Effector CD4-positive, alpha-beta T cell (primary cell): ENCODE measurements around the gene ADPRM.
"Not testable (repeated sequence)": the region's sequence is repeated elsewhere in the genome, so short reads cannot be mapped to it uniquely, and the experiment has no call there.

Experiments
- DNase-seq: peaks from one replicate; pipeline ENCODE4 v3.0.0-alpha.2; 2020

Gene ADPRM

DNA sequence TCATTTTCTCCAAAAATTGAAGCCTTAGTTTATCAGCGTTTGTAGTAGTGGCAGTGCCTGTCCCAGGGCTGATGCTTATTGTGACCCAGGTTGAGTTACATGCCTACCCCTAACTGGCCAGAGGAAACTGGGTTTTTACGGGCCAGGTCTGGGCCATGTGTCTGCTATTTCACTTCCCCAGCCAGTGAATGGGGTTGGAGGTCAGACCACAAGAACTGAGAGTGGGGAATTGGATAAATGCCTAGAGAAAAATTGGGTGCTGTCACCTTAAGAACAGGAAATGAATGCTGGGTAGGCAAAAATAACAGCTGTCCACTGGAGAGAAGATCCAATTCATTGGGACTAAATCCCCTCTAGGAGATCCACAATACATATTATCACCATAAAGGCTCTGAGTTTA, 5.2 kb downstream of the ADPRM start:
- DNase-seq, result no peak

DNA sequence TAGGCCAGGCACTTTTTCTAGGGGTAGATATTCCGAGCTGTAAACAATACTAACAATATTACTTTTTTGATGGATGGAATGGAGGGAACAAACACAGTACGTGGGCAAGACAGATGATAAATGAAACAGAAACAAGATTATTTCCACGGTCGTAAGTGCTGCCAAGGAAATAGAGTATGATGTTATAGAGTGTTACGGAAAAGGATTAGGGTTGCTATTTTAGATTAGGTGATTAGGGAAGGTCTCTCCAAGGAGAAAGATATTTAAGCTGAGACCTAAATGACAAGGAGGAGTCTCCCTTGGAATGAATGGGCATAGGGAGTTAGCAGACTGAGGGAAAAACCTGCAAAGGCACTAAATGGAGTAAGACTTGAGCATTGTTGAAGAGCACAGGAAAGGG, 8.3 kb downstream of the ADPRM start:
- DNase-seq, result no peak

DNA sequence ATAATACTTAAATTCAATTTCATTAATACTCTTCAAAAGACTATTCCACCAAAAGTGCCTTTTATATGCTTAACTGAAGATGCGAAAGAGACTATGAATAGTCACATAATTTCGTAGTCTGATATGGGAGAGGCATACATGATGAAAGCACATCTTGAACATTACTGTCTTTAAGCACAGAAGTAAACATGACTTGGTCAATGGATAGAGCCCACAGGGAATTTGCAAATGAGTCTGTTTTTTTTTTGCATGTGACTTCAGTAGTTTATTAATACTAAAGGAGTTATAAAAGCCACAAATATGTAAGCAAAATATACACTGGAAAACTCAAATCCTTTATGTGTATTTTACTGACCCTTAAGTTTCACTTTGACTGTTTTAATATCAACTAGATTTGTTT, 15.9 kb downstream of the ADPRM start:
- no peak for DNase-seq

DNA sequence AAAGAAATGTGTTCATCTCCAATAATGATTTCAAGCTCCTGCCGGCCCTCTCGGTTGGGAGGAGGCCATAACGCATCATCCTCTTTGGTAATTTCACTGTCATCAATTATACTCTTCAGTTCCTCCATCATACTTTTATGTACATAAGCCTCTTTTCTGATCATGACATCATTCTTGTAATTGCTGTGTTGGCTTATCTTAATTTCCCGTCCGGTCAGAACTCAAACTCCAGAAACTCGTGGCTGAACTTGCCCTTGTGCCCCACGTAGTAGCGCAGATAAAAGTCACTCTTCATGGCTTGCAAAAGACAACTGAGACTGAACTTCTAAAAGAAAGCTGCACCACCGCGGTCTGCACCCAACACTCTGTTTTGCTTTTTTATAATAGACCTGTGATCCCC, 18.8 kb downstream of the ADPRM start:
- no peak for DNase-seq

DNA sequence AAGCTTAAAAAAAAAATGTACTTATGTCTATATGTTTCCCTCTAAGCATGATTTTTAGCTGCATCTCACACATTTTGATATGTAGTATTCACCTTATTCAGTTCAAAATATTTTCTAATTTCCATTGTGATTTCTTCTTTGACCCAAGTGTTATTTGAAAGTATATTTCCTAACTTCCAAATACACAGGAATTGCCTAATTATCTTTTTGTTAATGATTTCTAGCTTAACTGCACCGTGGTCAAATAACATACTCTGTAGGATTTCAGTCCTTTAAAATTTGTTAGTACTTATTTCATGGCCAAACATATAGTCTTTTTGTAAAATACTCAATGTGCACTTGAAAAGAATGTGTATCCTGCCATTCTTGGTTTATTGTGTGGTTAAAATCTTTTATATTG, 21.2 kb downstream of the ADPRM start:
- no peak for DNase-seq

DNA sequence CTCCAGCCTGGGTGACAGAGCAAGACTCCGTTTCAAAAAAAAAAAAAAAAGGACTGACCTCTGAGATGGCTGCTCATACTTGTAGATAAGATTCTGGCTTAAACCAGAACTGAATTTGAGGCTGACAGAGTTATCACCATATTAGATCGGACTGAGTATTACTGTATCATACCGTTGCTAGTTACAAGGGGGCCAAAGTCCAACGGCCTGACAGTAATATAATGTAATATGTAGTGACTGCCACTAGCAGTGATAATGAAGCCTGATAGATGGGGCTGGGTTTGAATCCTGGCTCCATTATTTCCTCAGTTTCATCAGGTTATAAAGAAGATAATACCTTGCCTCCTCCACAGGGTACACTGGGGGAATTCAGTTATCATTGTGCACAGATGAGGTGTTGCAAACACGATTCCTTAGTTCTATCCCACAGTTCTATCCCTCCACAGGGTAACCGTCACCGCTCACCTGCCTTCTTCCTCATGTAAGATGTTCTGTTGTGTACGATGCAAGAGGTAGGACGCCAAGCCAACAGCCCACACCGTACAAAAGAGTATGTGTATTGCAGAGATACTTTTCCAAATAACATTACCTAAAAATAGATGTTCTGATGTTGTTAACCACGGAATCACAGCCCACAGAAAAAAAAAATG, 27.3 kb downstream of the ADPRM start:
- no peak for DNase-seq

DNA sequence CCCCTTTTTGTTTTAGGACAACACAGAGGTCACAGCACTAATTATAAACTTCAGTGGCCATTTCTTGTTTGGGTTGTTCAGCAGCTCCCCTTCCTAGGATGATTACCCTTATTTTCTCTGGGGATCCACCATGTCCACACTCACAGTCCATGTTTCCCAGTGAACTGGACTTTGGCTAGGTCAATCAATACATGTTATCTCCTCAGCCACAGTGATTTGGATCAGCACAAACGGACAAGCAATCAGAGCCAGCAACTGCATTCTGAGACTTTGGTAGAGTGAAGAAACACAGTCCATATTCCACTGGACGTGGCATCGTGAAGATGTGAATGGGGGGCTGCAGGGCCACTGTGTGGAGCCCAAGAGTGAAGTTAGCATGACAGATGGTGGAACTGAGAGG, 27.9 kb downstream of the ADPRM start:
- no peak for DNase-seq

DNA sequence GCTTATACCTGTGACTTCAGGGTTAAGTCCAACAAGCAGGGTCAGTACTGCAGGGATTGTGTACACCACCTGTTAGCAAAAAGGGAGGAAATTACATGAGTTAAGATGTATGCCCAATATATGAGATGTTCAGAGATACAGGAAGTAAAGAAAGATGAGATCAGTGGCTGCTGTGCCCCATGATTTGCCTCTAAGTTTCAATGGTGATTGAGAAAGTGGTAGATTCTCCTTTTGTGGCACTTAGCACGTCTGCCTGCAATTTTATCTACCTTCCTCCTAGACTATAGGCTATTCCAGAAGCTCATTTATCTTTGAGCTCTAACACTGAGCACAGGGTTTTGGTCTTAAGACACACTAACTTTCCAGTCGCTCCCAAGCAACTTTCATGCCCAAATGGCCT, 28.8 kb downstream of the ADPRM start:
- no peak for DNase-seq

DNA sequence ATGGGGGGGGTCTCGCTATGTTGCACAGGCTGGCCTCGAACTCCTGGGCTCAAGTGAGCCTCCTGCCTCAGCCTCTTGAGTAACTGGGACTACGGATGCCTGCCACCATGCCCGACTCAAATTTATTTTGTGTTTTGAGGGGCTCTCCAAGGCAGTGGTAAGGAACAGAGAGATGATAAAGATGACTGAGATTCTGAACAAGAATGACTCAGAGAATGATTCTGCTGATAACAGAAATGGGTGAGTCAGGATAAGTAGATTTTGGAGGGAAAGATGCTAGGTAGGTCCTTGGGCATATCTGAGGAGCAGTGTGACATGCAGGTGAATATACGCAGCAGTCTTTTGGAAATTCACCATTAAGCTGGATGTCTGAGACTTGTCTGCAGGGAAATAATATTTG, 29.8 kb downstream of the ADPRM start:
- no peak for DNase-seq

DNA sequence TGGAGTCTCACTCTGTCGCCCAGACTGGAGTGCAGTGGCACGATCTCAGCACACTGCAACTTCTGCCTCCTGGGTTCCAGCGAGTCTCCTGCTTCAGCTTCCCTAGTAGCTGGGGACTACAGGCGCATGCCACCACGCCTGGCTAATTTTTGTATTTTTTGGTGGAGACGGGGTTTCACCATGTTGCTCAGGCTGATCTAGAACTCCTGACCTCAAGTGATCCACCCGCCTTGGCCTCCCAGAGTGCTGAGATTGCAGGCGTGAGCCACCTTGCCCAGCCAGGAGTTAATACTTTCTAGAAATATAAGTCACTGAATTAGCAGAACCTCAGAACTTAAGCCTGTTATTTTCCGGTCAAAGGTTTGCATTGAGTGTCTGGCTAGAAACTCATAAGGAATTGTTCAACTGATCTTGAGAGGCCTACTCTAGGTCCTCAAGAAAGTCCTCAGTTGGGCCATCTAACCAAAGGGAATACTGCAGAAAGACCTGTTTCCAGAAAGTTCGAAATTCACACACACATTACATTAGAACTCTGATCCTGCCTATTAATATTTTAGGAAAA, 31.0 kb downstream of the ADPRM start:
- DNase-seq, result no peak

DNA sequence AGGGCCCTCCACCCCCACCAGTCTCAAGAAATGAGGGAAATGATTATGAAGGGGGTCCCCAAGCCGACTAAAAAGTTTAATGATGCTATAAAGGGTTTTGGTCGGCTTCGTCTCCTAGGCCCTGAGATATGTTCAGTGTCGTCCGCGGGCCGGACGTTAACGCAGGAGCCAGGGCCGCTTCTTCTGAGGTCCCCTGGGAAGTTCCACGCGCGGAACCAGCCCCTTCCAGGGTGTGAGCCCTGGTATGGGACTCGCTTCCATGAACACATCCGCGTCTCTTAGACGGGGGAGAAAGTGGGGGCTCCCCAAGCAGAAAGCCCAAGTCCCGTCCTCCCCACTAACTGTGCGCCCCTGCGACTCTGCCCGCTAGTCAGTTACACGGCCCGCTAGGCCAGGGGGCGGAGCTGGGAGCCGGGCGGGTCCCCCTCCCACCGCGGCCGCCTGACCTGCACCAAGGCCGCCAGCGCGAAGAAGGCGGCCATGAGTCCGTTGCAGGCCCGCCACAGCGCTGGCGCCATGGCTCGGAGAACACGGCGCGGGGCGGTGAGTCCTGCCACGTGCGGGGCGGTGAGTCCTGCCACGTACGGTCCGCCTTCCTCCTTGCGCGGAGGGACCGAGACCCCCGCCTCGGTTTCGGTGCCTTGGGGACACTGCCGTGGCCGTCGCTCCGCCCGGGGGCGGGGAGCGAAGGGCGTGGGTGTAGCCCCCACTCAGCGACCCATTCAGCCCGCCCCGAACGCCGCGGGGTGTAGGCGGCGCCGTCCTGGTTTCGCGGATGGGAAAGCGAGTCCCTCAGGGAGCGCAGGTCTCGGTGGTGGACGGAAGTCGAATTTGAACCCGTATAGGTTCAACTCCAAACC, 32.2 kb downstream of the ADPRM start, which contains the start of gene TMEM220:
Gene TMEM220, minus strand, starts transcription at position 690 of the 860 bp plus-strand sequence. Its CDS starts 172 bp downstream, at position 518.
- DNase-seq, result no peak

DNA sequence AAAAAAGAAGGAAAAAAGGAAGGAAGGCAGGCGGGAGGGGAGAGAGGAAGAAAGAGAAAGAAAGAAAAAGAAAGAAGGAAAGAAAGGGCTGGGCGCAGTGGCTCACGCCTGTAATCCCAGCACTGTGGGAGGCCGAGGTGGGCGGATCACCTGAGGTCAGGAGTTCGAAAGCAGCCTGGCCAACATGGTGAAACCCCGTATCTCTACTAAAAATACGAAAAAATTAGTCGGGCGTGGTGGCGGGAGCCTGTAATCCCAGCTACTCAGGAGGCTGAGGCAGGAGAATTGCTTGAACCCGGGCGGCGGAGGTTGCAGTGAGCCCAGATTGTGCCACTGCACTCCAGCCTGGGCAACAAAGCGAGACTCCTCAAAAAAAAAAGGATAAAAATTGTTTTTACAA, 32.9 kb downstream of the ADPRM start:
- DNase-seq, result not testable (repeated sequence)

DNA sequence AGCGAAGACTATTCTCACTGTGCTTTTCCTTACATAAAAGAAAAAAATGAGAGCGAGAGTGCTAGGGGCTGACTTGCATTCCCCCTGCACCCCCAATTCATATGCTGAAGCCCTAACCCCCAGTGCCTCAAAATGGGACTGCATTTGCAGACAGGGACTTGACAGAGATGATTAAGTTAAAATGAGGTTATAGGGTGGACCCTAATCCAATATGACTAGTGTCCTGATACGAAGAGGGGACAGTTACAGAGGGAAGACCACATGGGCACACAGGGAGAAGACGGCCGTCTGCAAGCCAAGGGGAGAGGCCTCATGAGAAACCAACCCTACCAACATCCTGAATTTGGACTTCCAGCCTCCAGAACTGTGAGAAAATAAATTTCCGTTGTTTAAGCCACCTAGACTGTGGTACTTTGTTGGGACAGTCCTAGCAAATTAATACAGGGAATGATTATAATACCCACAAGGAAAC, 34.0 kb downstream of the ADPRM start:
- DNase-seq, result no peak

DNA sequence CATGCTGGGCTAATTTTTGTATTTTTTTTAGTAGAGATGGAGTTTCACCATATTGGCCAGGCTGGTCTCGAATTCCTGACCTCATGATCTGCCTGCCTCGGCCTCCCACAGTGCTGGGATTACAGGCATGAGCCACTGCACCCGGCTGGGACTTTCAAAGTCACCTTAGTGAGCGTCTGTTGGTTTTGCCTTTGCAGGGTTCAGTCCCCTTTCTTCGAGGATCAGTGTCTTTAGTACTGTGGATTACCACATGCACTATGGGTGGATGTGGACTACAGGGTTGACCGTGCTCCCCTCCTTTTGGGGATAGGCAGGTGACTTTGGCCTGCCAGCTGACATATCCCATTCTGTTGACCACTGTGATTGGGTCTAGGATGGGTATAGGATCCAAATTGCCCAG, 34.7 kb downstream of the ADPRM start:
- DNase-seq, result not testable (repeated sequence)

DNA sequence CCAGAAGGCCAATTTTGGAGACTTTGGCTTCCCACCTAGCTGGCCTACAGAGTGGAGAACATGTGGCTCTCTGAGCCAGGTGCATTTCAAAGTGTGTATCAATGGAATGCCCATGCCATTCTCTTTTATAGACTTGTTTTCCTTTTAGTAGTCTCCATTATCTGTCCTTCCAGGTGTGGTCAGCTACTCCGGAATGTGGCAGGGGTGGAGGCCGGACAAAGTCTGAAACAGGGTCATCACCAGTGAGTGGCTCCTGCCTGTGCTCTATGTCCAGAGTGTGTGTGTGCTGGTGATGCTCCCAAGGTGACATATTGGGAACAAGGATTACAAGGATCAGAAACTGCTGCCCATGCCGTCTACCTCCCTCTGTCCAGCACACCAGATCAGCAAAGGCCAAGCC, 36.3 kb downstream of the ADPRM start:
- DNase-seq, result no peak

DNA sequence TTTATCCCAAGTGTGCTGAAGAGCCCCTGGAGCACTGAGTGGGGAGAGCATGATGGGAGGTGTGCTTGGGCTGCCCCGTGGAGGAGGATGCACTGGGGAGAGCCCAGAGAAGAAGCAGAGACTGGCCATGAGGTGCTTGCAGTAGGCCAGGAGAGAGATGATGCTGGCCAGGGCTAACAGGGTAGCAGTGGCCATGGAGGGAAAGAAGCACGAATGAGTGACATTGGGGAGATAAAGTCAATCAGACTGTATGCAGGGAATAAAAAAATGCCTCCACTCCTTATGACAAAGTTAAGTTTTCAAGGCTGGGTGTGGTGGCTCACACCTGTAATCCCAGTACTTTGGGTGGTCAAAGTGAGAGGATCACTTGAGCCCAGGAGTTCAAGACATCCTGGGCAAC, 37.9 kb downstream of the ADPRM start:
- no peak for DNase-seq

DNA sequence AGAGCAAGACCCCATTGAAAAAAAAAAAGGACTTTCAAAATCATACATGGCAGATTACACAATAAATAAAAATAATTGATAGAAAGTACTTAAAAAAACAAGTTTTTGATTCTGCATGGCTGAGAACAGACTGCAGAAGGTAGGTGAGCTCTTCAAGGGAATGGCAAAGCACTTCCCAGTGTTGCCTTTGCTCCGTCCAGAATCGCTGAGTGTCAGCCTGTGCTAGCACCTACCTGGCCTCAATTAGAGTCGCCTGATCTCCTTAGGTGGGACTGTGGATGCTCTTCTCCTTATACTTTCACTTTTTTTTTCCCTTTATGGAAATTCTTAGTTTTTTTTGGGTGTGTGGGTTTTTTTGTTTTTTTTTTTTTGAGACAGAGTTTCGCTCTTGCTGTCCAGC, 38.4 kb downstream of the ADPRM start:
- no peak for DNase-seq

DNA sequence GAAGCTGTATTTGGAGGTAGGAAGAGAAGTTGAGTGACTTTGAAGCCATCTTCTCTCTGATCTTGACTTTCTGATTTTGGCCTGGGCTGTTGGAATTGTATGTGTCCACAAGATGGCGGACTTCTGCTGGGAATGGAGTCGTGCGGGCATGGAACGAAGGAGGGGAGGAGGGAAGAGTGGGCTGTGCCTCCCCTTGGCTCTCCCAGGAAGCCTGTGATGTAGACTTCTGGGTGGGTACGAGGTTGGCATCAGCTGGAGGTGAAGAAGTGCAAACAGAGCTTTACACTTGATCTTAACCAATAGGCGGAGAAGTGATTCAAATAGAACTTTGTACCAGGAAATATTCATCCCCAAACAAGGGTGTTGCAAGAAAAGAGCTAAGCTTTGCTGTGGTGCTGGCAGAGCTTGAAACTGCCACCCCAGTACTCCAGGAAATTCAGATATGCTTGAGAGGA, 39.8 kb downstream of the ADPRM start:
- DNase-seq, result no peak

DNA sequence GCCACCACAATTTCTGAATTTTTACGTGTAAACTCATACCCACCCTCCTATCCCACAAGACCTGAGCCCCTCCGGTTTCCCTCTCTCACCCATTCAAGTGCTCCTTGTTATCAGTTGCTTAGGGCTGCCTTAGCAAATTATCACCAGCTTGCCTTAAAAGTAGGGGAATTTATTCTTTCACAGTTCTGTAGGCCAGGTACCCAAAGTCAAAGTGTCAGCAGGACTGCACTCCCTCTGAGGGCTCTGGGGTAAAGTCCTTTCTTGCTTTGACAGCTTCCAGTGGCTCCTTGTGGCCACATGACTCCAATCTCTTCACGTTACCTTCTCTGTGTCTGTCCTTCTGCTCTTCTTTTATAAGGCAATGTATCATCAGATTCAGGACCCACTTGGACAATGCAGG, 40.3 kb downstream of the ADPRM start:
- DNase-seq, result no peak

DNA sequence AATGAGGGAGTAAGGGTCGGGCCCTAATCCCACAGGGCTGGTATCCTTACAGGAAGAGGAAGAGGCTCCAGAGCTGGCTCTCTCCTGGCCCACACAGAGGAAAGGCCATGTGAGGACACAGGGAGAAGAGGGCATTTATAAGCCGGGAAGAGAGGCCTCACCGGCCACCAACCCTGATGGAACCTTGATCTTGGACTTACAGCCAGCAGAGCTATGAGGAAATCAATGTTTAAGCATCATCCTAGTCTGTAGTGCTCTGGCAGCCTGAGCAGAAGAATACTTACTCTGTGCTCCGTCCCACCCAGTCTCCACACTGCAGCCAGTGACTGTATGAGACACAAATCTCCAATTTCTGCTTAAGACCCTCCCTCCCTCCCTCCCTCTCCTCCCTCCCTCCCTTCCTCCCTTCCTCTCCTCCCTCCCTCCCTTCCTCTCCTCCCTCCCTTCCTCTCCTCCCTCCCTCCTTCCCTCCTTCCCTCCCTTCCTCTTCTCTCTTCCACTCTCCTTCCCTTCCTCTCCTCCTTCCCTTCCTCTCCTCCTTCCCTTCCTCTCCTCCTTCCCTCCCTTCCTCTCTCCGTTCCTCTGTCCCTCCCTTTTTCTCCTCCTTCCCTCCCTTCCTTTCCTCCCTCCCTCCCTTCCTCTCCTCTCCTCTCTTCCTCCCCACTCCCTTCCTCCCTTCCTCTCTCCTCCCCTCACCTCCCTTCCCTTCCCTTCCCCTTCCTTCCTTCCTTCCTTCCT, 41.3 kb downstream of the ADPRM start:
- DNase-seq, result no peak

DNA sequence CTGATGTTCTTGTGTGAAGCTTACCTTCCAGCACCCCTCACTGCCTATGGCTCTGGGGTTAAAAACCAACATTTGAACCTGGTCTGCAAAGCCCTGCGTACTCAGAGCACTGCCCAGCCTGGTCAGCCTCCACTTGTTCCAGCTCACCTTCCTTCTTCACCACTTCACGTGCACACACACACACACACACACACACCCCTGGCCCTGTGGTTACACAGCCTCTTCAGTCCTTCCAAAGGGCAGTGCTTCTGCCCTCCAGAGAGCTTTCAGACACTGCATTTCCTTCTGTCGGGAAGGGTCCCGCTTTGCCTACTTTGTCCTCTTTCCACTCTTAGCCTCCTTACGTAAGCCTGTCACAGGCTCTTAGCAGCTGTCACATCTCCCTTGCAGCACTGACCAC, 42.0 kb downstream of the ADPRM start:
- no peak for DNase-seq

DNA sequence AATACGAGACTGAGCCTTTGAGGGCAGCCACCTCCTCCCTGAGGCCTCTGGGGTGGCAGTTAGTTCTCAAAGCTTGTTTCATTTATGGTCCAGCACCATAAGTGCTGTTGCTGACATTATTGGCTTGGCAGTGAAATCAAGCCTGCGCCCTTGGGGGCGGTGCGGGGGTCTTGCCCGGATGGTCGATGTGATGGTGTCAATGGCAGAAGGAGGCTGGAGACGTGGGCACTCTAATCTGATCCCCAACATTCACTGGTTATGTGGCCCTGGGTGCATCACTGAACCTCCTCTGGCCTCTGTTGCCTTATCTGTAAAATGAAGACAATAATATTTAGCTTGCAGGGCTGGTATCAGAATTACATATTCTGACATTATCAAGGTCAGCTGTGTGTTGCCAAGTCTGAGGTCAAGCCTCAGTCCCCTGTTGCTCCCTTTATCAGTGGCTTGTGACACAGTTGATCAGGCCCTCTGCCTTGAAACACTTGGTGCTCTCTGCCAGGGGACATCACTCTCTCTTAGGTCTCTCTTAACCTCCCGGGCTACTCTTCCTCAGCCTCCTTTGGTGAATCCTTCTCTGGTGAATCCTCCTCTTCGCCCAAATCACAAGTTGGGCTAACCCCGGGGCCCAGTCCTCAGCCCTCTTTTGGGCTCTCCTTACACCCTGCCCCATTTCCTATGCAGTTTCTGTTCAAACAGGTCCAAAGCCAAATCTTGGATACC, 44.2 kb downstream of the ADPRM start:
- DNase-seq, result no peak
